ENCODE data around the gene DMXL1. TPM values are rescaled to one million over a fixed set of nuclear protein-coding genes. Genes with fewer than 3 reads are reported as not detected.
"Not testable (repeated sequence)": the region's sequence is repeated elsewhere in the genome, so short reads cannot be mapped to it uniquely, and the experiment has no call there.

Gene DMXL1
- total RNA-seq, 2 donors from 2014 or later: 47.8 to 51.8 TPM

DNA sequence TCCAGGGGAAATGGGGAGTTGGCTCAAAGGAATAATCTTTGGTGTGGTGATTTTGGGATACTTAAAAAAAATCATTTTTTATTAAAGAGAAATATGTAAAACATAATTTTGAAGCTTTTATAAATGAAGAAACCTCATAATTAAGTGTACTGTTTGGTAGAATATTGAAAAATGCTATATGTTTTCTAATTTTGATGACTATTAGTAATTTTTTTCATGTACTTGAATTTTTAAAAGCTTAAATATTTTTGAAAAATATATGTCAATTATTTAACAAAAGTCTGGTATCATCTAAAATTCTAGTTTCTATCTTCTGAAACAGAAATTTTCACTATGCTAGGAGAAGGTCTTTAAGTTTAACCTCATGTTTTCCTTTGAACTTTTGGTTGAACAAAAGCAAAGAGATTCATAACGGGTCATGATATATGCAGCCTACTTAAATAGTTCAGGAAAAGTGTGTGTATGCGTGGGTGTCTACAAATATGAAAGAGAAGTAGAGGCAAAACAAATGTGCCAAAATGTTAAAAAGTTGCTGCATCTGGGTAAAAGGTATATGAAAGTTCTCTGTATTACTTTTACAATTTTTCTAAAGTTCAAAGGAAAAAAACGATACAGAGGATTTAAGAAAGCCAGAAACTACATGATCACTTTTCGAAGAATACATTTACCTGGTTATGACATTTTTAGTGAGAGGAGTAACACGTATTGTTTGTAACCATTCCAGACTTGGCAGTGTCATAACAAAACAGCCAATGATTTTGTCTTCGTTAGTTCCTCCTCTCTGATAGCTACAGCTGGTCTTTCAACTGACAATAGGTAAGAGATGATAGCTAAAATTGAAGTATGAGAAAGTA lies 167.6 kb downstream of the DMXL1 start:
- no peaks in the 10 kb centered on the region for H3K9me3 Mint-ChIP-seq
- H3K4me1 ChIP-seq (ENCODE audit: control insufficient read depth, insufficient read depth, low read length): no peaks in the 10 kb centered on the region
- TF ChIP-seq, protein P1, sequence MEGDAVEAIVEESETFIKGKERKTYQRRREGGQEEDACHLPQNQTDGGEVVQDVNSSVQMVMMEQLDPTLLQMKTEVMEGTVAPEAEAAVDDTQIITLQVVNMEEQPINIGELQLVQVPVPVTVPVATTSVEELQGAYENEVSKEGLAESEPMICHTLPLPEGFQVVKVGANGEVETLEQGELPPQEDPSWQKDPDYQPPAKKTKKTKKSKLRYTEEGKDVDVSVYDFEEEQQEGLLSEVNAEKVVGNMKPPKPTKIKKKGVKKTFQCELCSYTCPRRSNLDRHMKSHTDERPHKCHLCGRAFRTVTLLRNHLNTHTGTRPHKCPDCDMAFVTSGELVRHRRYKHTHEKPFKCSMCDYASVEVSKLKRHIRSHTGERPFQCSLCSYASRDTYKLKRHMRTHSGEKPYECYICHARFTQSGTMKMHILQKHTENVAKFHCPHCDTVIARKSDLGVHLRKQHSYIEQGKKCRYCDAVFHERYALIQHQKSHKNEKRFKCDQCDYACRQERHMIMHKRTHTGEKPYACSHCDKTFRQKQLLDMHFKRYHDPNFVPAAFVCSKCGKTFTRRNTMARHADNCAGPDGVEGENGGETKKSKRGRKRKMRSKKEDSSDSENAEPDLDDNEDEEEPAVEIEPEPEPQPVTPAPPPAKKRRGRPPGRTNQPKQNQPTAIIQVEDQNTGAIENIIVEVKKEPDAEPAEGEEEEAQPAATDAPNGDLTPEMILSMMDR (conservative IDR thresholded peaks at IDR 0.05): no peak
- no peak overlapping the region for H3K27ac ChIP-seq (ENCODE audit: low read depth, low read length)
- H3K9me3 ChIP-seq (ENCODE audit: control insufficient read depth, low read length): no peaks in the 10 kb centered on the region
- H3K4me3 ChIP-seq (ENCODE audit: low read length): no peak overlapping the region
- H3K4me3 Mint-ChIP-seq: no peak overlapping the region
- H3K27me3 Mint-ChIP-seq (ENCODE audit: insufficient read depth): no peaks in the 10 kb centered on the region
- H3K4me1 Mint-ChIP-seq: no peaks in the 10 kb centered on the region
- WGBS, 2 experiments (ENCODE audit: insufficient coverage in 1 of 2, insufficient read length in 1 of 2): 95 to 97% methylated on average over 5 to 6 of the region's 6 CpGs
- no peak for DNase-seq
- H3K27me3 ChIP-seq (ENCODE audit: control insufficient read depth, insufficient read depth, low read length, poor library complexity, severe bottlenecking): no peaks in the 10 kb centered on the region
- H3K36me3 ChIP-seq (ENCODE audit: control insufficient read depth, insufficient read depth, low read length): peaks cover 44% of the 10 kb centered on the region
- H3K9ac ChIP-seq (ENCODE audit: extremely low read depth, low read length, poor library complexity, severe bottlenecking): no peak overlapping the region
- peaks cover 19% of the 10 kb centered on the region for H3K36me3 Mint-ChIP-seq (ENCODE audit: low read depth)
- H3K27ac Mint-ChIP-seq: no peak overlapping the region

DNA sequence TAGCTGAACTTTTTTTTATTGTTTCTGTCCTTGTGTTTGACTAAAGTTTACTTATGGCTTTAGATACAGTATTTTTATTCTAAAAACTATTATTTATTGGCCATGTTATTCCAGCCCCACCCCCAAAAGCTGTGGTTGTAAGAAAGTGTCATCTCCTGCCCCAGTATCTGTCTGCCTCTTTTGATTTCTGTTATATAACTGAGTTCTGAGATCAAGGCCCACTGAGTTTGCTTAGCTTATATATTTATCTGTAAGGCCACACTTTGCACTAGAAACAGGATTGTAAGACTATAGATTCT lies 168.2 kb downstream of the DMXL1 start:
- no peaks in the 10 kb centered on the region for H3K4me1 ChIP-seq (ENCODE audit: control insufficient read depth, insufficient read depth, low read length)
- no peak overlapping the region for H3K4me3 ChIP-seq (ENCODE audit: low read length)
- Mint-ChIP-seq H3K36me3 (ENCODE audit: low read depth) (peaks cover 19% of the 10 kb centered on the region), H3K4me1 (peaks cover 4% of the 10 kb centered on the region), H3K9me3 (no peaks in the 10 kb centered on the region), H3K27me3 (ENCODE audit: insufficient read depth) (no peaks in the 10 kb centered on the region), H3K27ac (no peak overlapping the region), H3K4me3 (no peak overlapping the region)
- TF ChIP-seq, protein P1 (conservative IDR thresholded peaks at IDR 0.05): no peak
- H3K27ac ChIP-seq (ENCODE audit: low read depth, low read length): no peak overlapping the region
- H3K36me3 ChIP-seq (ENCODE audit: control insufficient read depth, insufficient read depth, low read length): peaks cover 40% of the 10 kb centered on the region
- H3K9ac ChIP-seq (ENCODE audit: extremely low read depth, low read length, poor library complexity, severe bottlenecking): no peak overlapping the region
- H3K9me3 ChIP-seq (ENCODE audit: control insufficient read depth, low read length): no peaks in the 10 kb centered on the region
- no peak for DNase-seq
- no peaks in the 10 kb centered on the region for H3K27me3 ChIP-seq (ENCODE audit: control insufficient read depth, insufficient read depth, low read length, poor library complexity, severe bottlenecking)

DNA sequence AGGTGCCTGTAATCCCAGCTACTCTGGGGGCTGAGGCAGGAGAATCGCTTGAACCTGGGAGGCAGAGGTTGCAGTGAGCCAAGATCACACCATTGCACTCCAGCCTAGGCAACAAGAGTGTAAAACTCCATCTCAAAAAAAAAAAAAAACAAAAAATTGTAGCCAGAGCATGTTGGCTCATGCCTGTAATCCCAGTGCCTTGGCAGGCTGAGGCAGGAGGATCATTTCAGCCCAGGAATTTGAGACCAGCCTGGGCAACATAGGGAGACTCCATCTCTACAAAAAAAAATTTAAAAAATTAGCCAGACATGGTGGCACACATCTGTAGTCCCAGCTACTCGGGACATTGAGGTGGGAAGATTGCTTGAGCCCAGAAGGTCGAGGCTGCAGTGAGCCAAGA lies 168.9 kb downstream of the DMXL1 start:
- H3K27me3 ChIP-seq (ENCODE audit: control insufficient read depth, insufficient read depth, low read length, poor library complexity, severe bottlenecking); H3K4me3 ChIP-seq (ENCODE audit: low read length); H3K27me3 Mint-ChIP-seq (ENCODE audit: insufficient read depth); H3K9ac ChIP-seq (ENCODE audit: extremely low read depth, low read length, poor library complexity, severe bottlenecking); H3K4me1 Mint-ChIP-seq; H3K9me3 ChIP-seq (ENCODE audit: control insufficient read depth, low read length); H3K4me3 Mint-ChIP-seq; H3K27ac ChIP-seq (ENCODE audit: low read depth, low read length); DNase-seq; H3K4me1 ChIP-seq (ENCODE audit: control insufficient read depth, insufficient read depth, low read length); H3K27ac Mint-ChIP-seq; H3K9me3 Mint-ChIP-seq: not testable (repeated sequence)
- H3K36me3 Mint-ChIP-seq (ENCODE audit: low read depth): peaks cover 15% of the 10 kb centered on the region
- WGBS, 2 experiments (ENCODE audit: insufficient coverage in 1 of 2, insufficient read length in 1 of 2): 81% methylated on average over 3 of the region's 3 CpGs; no CpG with 5 or more reads in 1 of the 2 experiments
- peaks cover 35% of the 10 kb centered on the region for H3K36me3 ChIP-seq (ENCODE audit: control insufficient read depth, insufficient read depth, low read length)

- H3K27me3 Mint-ChIP-seq (ENCODE audit: insufficient read depth): no peaks in the 10 kb centered on the region
- Histone ChIP-seq H3K4me1 (ENCODE audit: control insufficient read depth, insufficient read depth, low read length) (no peaks in the 10 kb centered on the region), H3K9ac (ENCODE audit: extremely low read depth, low read length, poor library complexity, severe bottlenecking) (no peak overlapping the region), H3K36me3 (ENCODE audit: control insufficient read depth, insufficient read depth, low read length) (peaks cover 49% of the 10 kb centered on the region), H3K27ac (ENCODE audit: low read depth, low read length) (no peak overlapping the region), H3K27me3 (ENCODE audit: control insufficient read depth, insufficient read depth, low read length, poor library complexity, severe bottlenecking) (no peaks in the 10 kb centered on the region), H3K9me3 (ENCODE audit: control insufficient read depth, low read length) (no peaks in the 10 kb centered on the region), H3K4me3 (ENCODE audit: low read length) (no peak overlapping the region)
- H3K36me3 Mint-ChIP-seq (ENCODE audit: low read depth): peaks cover 12% of the 10 kb centered on the region
- no peaks in the 10 kb centered on the region for H3K9me3 Mint-ChIP-seq
- no peak for DNase-seq
- H3K4me1 Mint-ChIP-seq: peaks cover 6% of the 10 kb centered on the region
- WGBS, 2 experiments (ENCODE audit: insufficient coverage in 1 of 2, insufficient read length in 1 of 2): 90 to 100% methylated on average over 2 to 3 of the region's 3 CpGs
- no peak overlapping the region for H3K4me3 Mint-ChIP-seq
- TF ChIP-seq, protein P1 (conservative IDR thresholded peaks at IDR 0.05): no peak
- H3K27ac Mint-ChIP-seq: peak overlapping the region; percentile 14
These were observed 173.0 kb downstream of the DMXL1 start for GRCh38 chr5:119243888-119244287.

Measured in endodermal cell (in vitro differentiated cells).